ENCODE measurements around the gene CATSPERZ.

Gene CATSPERZ

GRCh38 chr11:64263947-64264317 lies 36.2 kb upstream of the CATSPERZ start:
- DNase-seq, result no peak

- DNase-seq, result no peak
Measured at GRCh38 chr11:64264371-64264852, 35.7 kb upstream of the CATSPERZ start.

GRCh38 chr11:64265176-64266160 lies 34.7 kb upstream of the CATSPERZ start:
- DNase-seq, result no peak

- no peak for DNase-seq
Measured at GRCh38 chr11:64266339-64266738, 33.8 kb upstream of the CATSPERZ start.

GRCh38 chr11:64267207-64267945 lies 32.8 kb upstream of the CATSPERZ start:
- no peak for DNase-seq

GRCh38 chr11:64268025-64268892 lies 31.9 kb upstream of the CATSPERZ start:
- DNase-seq, result peak in 5 of 51 donors; percentile 15 to 51 (median 20)

- DNase-seq, result peak in 17 of 51 donors; percentile 46 to 77 (median 63)
Measured at GRCh38 chr11:64268893-64269539, 31.1 kb upstream of the CATSPERZ start.

- DNase-seq, result peak; percentile 87 to 100 (median 98)
Measured at GRCh38 chr11:64269540-64270220, 30.5 kb upstream of the CATSPERZ start.

GRCh38 chr11:64275031-64275800 lies 24.9 kb upstream of the CATSPERZ start:
- no peak for DNase-seq

- DNase-seq, result no peak
Measured at GRCh38 chr11:64275841-64276240, 24.3 kb upstream of the CATSPERZ start.

GRCh38 chr11:64276653-64277431 lies 23.3 kb upstream of the CATSPERZ start:
- DNase-seq, result no peak

GRCh38 chr11:64278576-64279190 lies 21.5 kb upstream of the CATSPERZ start:
- DNase-seq, result no peak

- no peak for DNase-seq
Measured at GRCh38 chr11:64281957-64282770, 18.0 kb upstream of the CATSPERZ start.

GRCh38 chr11:64283092-64283491 lies 17.1 kb upstream of the CATSPERZ start:
- DNase-seq, result no peak

- peak; percentile 59 to 99 (median 94) for DNase-seq
Measured at GRCh38 chr11:64284048-64284961, 15.9 kb upstream of the CATSPERZ start, which contains the start of gene BAD. Gene BAD (minus strand): TSS chr11:64284665. CDS start chr11:64284368, 297 bp downstream.
